ENCODE measurements around the gene PDIA5. TPM values are rescaled to one million over a fixed set of nuclear protein-coding genes. Genes with fewer than 3 reads are reported as not detected.
A peak's percentile ranks its signal among the peaks of the same experiment; 100 is the strongest.

PDIA5 gene
- total RNA-seq, 1 experiment from 2014 or later, result 50.8 TPM

GRCh38 chr3:123201557-123202427 is 135.0 kb downstream of the PDIA5 start, which contains the start of gene SEC22A:
TSS of gene SEC22A (plus strand) at chr3:123201943. CDS start at chr3:123209218, 7,275 bp downstream.
- peaks cover 9 to 15% of the 10 kb centered on the region in 2 experiments; a peak in 3 of 4 replicates for H3K4me1 ChIP-seq (ENCODE audit: control insufficient read depth in 1 of 2, insufficient read depth in 2 of 2, low read length in 2 of 2)
- peak; percentile 99 for ATAC-seq
- no peaks in the 10 kb centered on the region for H3K27me3 ChIP-seq (ENCODE audit: insufficient read depth, low read length)
- peak within 1 kb of the TSS; percentile 90 for H3K9ac ChIP-seq (ENCODE audit: low read length)
- peak; percentile 92 for DNase-seq (ENCODE audit: low read depth, low spot score)
- H3K9me3 ChIP-seq (ENCODE audit: control insufficient read depth in 1 of 2, insufficient read depth in 1 of 2, low read depth in 1 of 2, low read length in 2 of 2), result no peaks in the 10 kb centered on the region
- CTCF ChIA-PET, result no interaction called here
- intact Hi-C loops (cut with micrococcal nuclease), result no loop called here
- POLR2A ChIA-PET, result interaction anchor here (0.8 to 1.1 kb wide), 7 partner anchors 8 to 27 kb away, joined by 3 to 4 read pairs (median 3); no protein-coding TSS in a partner anchor
- H4K20me1 ChIP-seq (ENCODE audit: insufficient read depth), result no peaks in the 10 kb centered on the region
- peaks cover 40% of the 10 kb centered on the region for H3K79me2 ChIP-seq (ENCODE audit: insufficient read depth, low read length)
- no TSS peak for BruUV-seq (replicated peaks)
- no peaks in the 10 kb centered on the region for H3K36me3 ChIP-seq (ENCODE audit: control insufficient read depth in 1 of 2, insufficient read depth in 2 of 2, low read length in 2 of 2)
- TF ChIP-seq ELF1 (IDR thresholded peaks at IDR 0.05; ENCODE audit: borderline replicate concordance, low read depth), result no peak; the same call in 1 of the 2 replicates
- no peak for TF ChIP-seq REST (IDR thresholded peaks at IDR 0.05; ENCODE audit: low read depth)
- TF ChIP-seq CTCF (IDR thresholded peaks at IDR 0.05 in 2 of 3, conservative IDR thresholded peaks at IDR 0.05 in 1 of 3; ENCODE audit: borderline replicate concordance in 1 of 3, insufficient read depth in 1 of 3, low read depth in 2 of 3, low read length in 2 of 3), result no peak
- no peak for TF ChIP-seq FOSL1 (IDR thresholded peaks at IDR 0.05; ENCODE audit: low read depth)
- TF ChIP-seq SIN3A (IDR thresholded peaks at IDR 0.05; ENCODE audit: low read depth), result peak; percentile 79
- TF ChIP-seq POLR2AphosphoS5 (IDR thresholded peaks at IDR 0.05; ENCODE audit: low read depth, low read length), result peak; percentile 90
- peak; percentile 68 for TF ChIP-seq MAX (IDR thresholded peaks at IDR 0.05)
- TF ChIP-seq POLR2A (IDR thresholded peaks at IDR 0.05; ENCODE audit: borderline replicate concordance, extremely low read depth, insufficient read depth, insufficient read length), result peak; percentile 40
- TF ChIP-seq SP1 (IDR thresholded peaks at IDR 0.05; ENCODE audit: low read depth), result peak; percentile 54
- TF ChIP-seq ZFX (IDR thresholded peaks at IDR 0.05), result no peak
- no peak; the same call in 1 of the 2 replicates for TF ChIP-seq SRF (IDR thresholded peaks at IDR 0.05; ENCODE audit: low read depth)
- no peak for TF ChIP-seq ZBTB33 (IDR thresholded peaks at IDR 0.05; ENCODE audit: extremely low read depth, insufficient replicate concordance, low read length)
- TF ChIP-seq RAD21 (IDR thresholded peaks at IDR 0.05; ENCODE audit: low read depth), result no peak
- TF ChIP-seq CEBPB (IDR thresholded peaks at IDR 0.05; ENCODE audit: low read depth), result no peak
- no peak for TF ChIP-seq EZH2phosphoT487 (IDR thresholded peaks at IDR 0.05; ENCODE audit: borderline replicate concordance)
- no peak for TF ChIP-seq EGR1 (IDR thresholded peaks at IDR 0.05; ENCODE audit: low read depth)
- H3K27ac ChIP-seq (ENCODE audit: low read depth, low read length), result peak within 1 kb of the TSS; percentile 69
- RAD21 ChIA-PET (ENCODE audit: low non-redundant PET in 1 of 2, low total read pairs in 2 of 2, uncharacterized antibody in 2 of 2, unreplicated experiment in 2 of 2), result interaction anchor here in 1 of 2 experiments (0.5 kb wide), 1 partner anchor 259 kb away, joined by 3 read pairs; no protein-coding TSS in a partner anchor
- H3K4me3 ChIP-seq (replicated peaks in 1 of 2; ENCODE audit: low read depth in 1 of 2, low read length in 2 of 2), result peak within 1 kb of the TSS; percentile 96 to 98
- peak within 1 kb of the TSS; percentile 95 for H3K4me2 ChIP-seq (ENCODE audit: low read length)
- H2AFZ ChIP-seq (ENCODE audit: low read depth, low read length, poor library complexity, severe bottlenecking), result peak within 1 kb of the TSS; percentile 6
- no peaks in the 10 kb centered on the region for H3K9me2 ChIP-seq (ENCODE audit: insufficient read depth)

All from HCT116 (cell line).